GM23338 (cell line): ENCODE measurements around the gene TRPV5.

ENCODE experiments used
- EZH2phosphoT487 ChIP-seq: fragments of 200-600 bp; sonication (generic); IDR thresholded peaks from one replicate; pipeline ENCODE4 v1.8.1; 2018; ENCODE audit warnings: antibody characterized with exemption; ENCODE audit not compliant: unreplicated experiment
- POLR2AphosphoS5 ChIP-seq: IDR thresholded peaks from 2 replicates; pipeline ENCODE4 v1.6.1; 2016; ENCODE audit warnings: antibody characterized with exemption, low read depth
- REST ChIP-seq: IDR thresholded peaks from one replicate; pipeline ENCODE4 v1.6.1; 2018; ENCODE audit warnings: antibody characterized with exemption; ENCODE audit not compliant: unreplicated experiment
- TF ChIP-seq, protein P1 (sequence below), 2 experiments: fragments of 200-600 bp in 1 of 2; sonication (generic) in 1 of 2; conservative IDR thresholded peaks; 2 replicates each; pipeline versions ENCODE4 v1.5.1 to v1.6.1; 2016 to 2017; ENCODE audit warnings: antibody characterized with exemption in 2 of 2, low read depth in 2 of 2, mild to moderate bottlenecking in 2 of 2, moderate library complexity in 1 of 2

GRCh38 chr7:142962991-142963390, 29.4 kb upstream of the TRPV5 start:
- TF ChIP-seq, protein P1, sequence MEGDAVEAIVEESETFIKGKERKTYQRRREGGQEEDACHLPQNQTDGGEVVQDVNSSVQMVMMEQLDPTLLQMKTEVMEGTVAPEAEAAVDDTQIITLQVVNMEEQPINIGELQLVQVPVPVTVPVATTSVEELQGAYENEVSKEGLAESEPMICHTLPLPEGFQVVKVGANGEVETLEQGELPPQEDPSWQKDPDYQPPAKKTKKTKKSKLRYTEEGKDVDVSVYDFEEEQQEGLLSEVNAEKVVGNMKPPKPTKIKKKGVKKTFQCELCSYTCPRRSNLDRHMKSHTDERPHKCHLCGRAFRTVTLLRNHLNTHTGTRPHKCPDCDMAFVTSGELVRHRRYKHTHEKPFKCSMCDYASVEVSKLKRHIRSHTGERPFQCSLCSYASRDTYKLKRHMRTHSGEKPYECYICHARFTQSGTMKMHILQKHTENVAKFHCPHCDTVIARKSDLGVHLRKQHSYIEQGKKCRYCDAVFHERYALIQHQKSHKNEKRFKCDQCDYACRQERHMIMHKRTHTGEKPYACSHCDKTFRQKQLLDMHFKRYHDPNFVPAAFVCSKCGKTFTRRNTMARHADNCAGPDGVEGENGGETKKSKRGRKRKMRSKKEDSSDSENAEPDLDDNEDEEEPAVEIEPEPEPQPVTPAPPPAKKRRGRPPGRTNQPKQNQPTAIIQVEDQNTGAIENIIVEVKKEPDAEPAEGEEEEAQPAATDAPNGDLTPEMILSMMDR (conservative IDR thresholded peaks at IDR 0.05; ENCODE audit: low read depth in 2 of 2) = no peak
- TF ChIP-seq POLR2AphosphoS5 (no peak), REST (no peak), EZH2phosphoT487 (no peak)
